Measurements from ENCODE around the gene CTIF.

- TF ChIP-seq, protein P1, sequence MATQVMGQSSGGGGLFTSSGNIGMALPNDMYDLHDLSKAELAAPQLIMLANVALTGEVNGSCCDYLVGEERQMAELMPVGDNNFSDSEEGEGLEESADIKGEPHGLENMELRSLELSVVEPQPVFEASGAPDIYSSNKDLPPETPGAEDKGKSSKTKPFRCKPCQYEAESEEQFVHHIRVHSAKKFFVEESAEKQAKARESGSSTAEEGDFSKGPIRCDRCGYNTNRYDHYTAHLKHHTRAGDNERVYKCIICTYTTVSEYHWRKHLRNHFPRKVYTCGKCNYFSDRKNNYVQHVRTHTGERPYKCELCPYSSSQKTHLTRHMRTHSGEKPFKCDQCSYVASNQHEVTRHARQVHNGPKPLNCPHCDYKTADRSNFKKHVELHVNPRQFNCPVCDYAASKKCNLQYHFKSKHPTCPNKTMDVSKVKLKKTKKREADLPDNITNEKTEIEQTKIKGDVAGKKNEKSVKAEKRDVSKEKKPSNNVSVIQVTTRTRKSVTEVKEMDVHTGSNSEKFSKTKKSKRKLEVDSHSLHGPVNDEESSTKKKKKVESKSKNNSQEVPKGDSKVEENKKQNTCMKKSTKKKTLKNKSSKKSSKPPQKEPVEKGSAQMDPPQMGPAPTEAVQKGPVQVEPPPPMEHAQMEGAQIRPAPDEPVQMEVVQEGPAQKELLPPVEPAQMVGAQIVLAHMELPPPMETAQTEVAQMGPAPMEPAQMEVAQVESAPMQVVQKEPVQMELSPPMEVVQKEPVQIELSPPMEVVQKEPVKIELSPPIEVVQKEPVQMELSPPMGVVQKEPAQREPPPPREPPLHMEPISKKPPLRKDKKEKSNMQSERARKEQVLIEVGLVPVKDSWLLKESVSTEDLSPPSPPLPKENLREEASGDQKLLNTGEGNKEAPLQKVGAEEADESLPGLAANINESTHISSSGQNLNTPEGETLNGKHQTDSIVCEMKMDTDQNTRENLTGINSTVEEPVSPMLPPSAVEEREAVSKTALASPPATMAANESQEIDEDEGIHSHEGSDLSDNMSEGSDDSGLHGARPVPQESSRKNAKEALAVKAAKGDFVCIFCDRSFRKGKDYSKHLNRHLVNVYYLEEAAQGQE (IDR thresholded peaks at IDR 0.05; ENCODE audit: borderline replicate concordance), result no peak
- TF ChIP-seq CTCF (IDR thresholded peaks at IDR 0.05; ENCODE audit: poor library complexity, severe bottlenecking), result no peak
- no peak for TF ChIP-seq TAF1 (IDR thresholded peaks at IDR 0.05; ENCODE audit: low read depth)
- TF ChIP-seq POLR2AphosphoS5 (IDR thresholded peaks at IDR 0.05), result no peak
- no peak for TF ChIP-seq EP300 (conservative IDR thresholded peaks at IDR 0.05; ENCODE audit: poor library complexity, severe bottlenecking)
- no peak for TF ChIP-seq RAD21 (conservative IDR thresholded peaks at IDR 0.05)
Observed at GRCh38 chr18:48663096-48663930, 124.5 kb downstream of the CTIF start.

Measured in neural cell (in vitro differentiated cells).